CD8-positive, alpha-beta memory T cell (primary cell): Measurements from ENCODE around the gene TMEM190. TPM values are rescaled to one million over a fixed set of nuclear protein-coding genes. Genes with fewer than 3 reads are reported as not detected.

Source experiments
- CTCF ChIA-PET: fragments of 350-600 bp; sonication (Branson Sonifier 250); formaldehyde crosslinking; loops from one replicate; lab custom pipeline; 2021; ENCODE audit warnings: antibody characterized with exemption; lab: Charles Lee
- POLR2A ChIA-PET: fragments of 350-600 bp; sonication (Branson Sonifier 250); formaldehyde crosslinking; loops from one replicate; lab custom pipeline; 2021; ENCODE audit warnings: antibody characterized with exemption; lab: Charles Lee
- DNase-seq, 5 donors: peaks; one replicate each; pipeline versions ENCODE4 v3.0.0 to v3.0.0-alpha.2; 2020 to 2022; ENCODE audit warnings: mixed read lengths in 1 of 5
- H3K27ac ChIP-seq: one replicate; pipeline ENCODE4 v1.7.0; 2013; ENCODE audit warnings: low read depth, mild to moderate bottlenecking, low read length, moderate library complexity
- H3K27me3 ChIP-seq: 2 replicates; pipeline ENCODE4 v1.7.0; 2013; ENCODE audit warnings: low read length, mild to moderate bottlenecking; ENCODE audit not compliant: insufficient read depth, poor library complexity, severe bottlenecking
- H3K36me3 ChIP-seq: 2 replicates; pipeline ENCODE4 v1.7.0; 2013; ENCODE audit warnings: mild to moderate bottlenecking, low read length, moderate library complexity; ENCODE audit not compliant: insufficient read depth
- H3K4me1 ChIP-seq: 2 replicates; pipeline ENCODE4 v1.7.0; 2013; ENCODE audit warnings: mild to moderate bottlenecking, low read length, moderate library complexity; ENCODE audit not compliant: insufficient read depth
- H3K4me3 ChIP-seq: 2 replicates; pipeline ENCODE4 v1.7.0; 2013; ENCODE audit warnings: mild to moderate bottlenecking, low read length
- H3K9me3 ChIP-seq: 2 replicates; pipeline ENCODE4 v1.7.0; 2013; ENCODE audit warnings: mild to moderate bottlenecking, low read length
- H3K27ac Mint-ChIP-seq, 8 donors: one replicate each; pipeline ENCODE4 v1.8.0; 2020 to 2021; ENCODE audit warnings: mixed read lengths in 8 of 8, mild to moderate bottlenecking in 6 of 8, inconsistent platforms in 3 of 8, moderate library complexity in 3 of 8
- H3K27me3 Mint-ChIP-seq, 2 donors: one replicate each; pipeline ENCODE4 v1.8.0; 2020 to 2021; ENCODE audit warnings: mixed read lengths in 2 of 2, mild to moderate bottlenecking in 1 of 2, moderate library complexity in 1 of 2
- H3K36me3 Mint-ChIP-seq, 3 donors: one replicate each; pipeline ENCODE4 v1.8.0; 2020 to 2021; ENCODE audit warnings: mixed read lengths in 3 of 3, inconsistent platforms in 1 of 3, mild to moderate bottlenecking in 1 of 3
- H3K4me1 Mint-ChIP-seq, 3 donors: one replicate each; pipeline ENCODE4 v1.8.0; 2020 to 2021; ENCODE audit warnings: mixed read lengths in 3 of 3, inconsistent platforms in 1 of 3, mild to moderate bottlenecking in 1 of 3
- H3K4me3 Mint-ChIP-seq, 7 donors: one replicate each; pipeline ENCODE4 v1.8.0; 2020 to 2021; ENCODE audit warnings: mixed read lengths in 7 of 7, mild to moderate bottlenecking in 6 of 7, moderate library complexity in 4 of 7, inconsistent platforms in 2 of 7
- H3K9me3 Mint-ChIP-seq, 5 donors: one replicate each; pipeline ENCODE4 v1.8.0; 2020 to 2022; ENCODE audit warnings: mixed read lengths in 5 of 5, mild to moderate bottlenecking in 3 of 5, moderate library complexity in 2 of 5, inconsistent platforms in 1 of 5
- polyA plus RNA-seq: library from polyadenylated mRNA; unstranded; fragments of 300-500 nt; fragmentation: Illumina TruSeq; gene quantifications from one replicate; pipeline ENCODE4 v1.2.3, GENCODE V29; 2021
- total RNA-seq, 2 experiments: library from RNA; stranded (reverse); gene quantifications; one replicate each; pipeline ENCODE4 v1.2.3, GENCODE V29; 2021

Gene TMEM190
- total and polyA plus RNA-seq, 3 experiments from 2014 or later, result not detected

DNA sequence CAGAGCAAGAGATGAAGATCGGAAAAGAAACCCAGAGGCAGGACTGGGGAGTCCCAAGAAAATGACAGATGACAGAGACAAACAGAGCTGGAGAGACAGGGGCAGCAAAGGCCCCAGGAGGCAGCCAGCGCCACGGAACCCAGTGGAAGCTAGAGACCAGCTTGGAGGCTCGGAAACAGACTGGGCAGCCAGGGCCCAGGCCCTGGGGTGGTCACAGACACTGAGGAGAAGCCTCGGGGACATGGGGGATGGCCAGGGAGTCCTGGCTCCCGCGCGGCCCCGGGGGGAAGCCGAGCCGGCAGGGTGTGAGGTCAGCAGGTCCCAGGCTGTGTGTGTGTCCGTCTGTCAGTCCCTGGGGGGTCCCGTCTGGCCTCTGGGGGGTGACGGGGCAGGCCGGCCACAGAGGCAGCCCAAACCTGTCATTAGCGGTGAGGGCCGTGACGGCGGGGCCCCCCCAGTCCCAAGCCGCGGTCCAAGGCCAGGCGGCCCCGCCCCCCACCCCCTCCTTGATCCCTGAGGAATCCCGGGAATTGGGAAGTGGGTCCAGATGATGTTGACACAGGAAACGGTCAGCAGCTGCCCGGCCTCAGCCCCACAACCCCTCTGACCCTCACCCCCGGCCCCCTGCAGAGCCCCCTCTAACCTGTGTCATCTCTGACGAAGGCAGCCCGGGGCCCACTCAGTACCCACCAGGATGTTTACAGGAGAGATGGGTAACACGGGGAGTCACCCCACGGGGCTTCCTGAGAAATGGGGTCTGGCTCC lies 2.5 kb upstream of the TMEM190 start:
- H3K27me3 Mint-ChIP-seq, result peaks cover 29 to 32% of the 10 kb centered on the region in 2 donors
- POLR2A ChIA-PET, result no interaction called here
- H3K4me1 Mint-ChIP-seq, result peaks cover 7 to 13% (median 8%) of the 10 kb centered on the region in 3 donors

GRCh38 chr19:55377356-55378131 lies 918 bp downstream of the TMEM190 start:
- Histone ChIP-seq H3K9me3 (no peaks in the 10 kb centered on the region), H3K4me1 (no peaks in the 10 kb centered on the region), H3K27me3 (peaks cover 11% of the 10 kb centered on the region), H3K36me3 (no peaks in the 10 kb centered on the region), H3K4me3 (no peak overlapping the region), H3K27ac (no peak overlapping the region)
- peaks cover 0 to 2% (median 0%) of the 10 kb centered on the region in 3 donors for H3K36me3 Mint-ChIP-seq
- H3K4me3 Mint-ChIP-seq, result no peak overlapping the region
- no peaks in the 10 kb centered on the region for H3K9me3 Mint-ChIP-seq
- H3K27me3 Mint-ChIP-seq, result peaks cover 7 to 11% of the 10 kb centered on the region in 2 donors
- DNase-seq, result no peak
- CTCF ChIA-PET, result no interaction called here
- no peak overlapping the region for H3K27ac Mint-ChIP-seq
- peaks cover 14 to 18% (median 17%) of the 10 kb centered on the region in 3 donors for H3K4me1 Mint-ChIP-seq
- POLR2A ChIA-PET, result no interaction called here

More for the DNA sequence above, 2.5 kb upstream of the TMEM190 start:
- Histone ChIP-seq H3K27ac (no peak overlapping the region), H3K36me3 (no peaks in the 10 kb centered on the region), H3K4me1 (peaks cover 6% of the 10 kb centered on the region), H3K27me3 (peaks cover 34% of the 10 kb centered on the region), H3K4me3 (no peak overlapping the region), H3K9me3 (no peaks in the 10 kb centered on the region)
- peaks cover 0 to 2% (median 0%) of the 10 kb centered on the region in 3 donors for H3K36me3 Mint-ChIP-seq
- H3K9me3 Mint-ChIP-seq, result peaks cover 0 to 2% (median 0%) of the 10 kb centered on the region in 5 donors
- H3K4me3 Mint-ChIP-seq, result no peak overlapping the region
- no peak for DNase-seq
- CTCF ChIA-PET, result no interaction called here
- peak overlapping the region in 1 of 8 donors; percentile 49 for H3K27ac Mint-ChIP-seq

DNA sequence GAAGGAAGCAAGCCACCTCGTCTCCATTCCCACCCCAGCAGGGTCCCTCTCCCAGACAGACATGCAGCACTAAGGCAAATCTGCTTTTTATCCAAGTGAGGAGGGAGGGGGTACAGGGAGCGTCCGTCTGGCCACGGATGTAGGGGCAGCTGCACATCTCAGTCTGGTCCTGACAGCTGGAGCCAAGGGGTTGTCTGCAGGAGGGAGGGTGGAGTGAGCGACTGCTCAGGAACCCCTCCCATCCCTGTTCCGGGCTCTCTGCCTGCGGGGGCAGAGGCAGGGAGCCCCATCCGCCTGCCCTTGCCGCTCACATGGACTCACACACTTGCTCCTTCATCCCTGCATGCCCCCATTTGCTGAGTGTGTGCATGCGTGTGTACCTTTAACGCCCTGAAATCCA lies 2.5 kb downstream of the TMEM190 start:
- DNase-seq, result no peak
- ChIA-PET POLR2A (no interaction called here), CTCF (no interaction called here)
- Histone ChIP-seq H3K9me3 (no peaks in the 10 kb centered on the region), H3K27me3 (peaks cover 6% of the 10 kb centered on the region), H3K36me3 (no peaks in the 10 kb centered on the region), H3K27ac (no peak overlapping the region), H3K4me3 (no peak overlapping the region), H3K4me1 (peaks cover 8% of the 10 kb centered on the region)
- Mint-ChIP-seq H3K27me3 (peaks cover 0 to 6% of the 10 kb centered on the region in 2 donors), H3K36me3 (peaks cover 0 to 2% (median 0%) of the 10 kb centered on the region in 3 donors), H3K4me1 (peaks cover 13 to 22% (median 19%) of the 10 kb centered on the region in 3 donors), H3K9me3 (no peaks in the 10 kb centered on the region), H3K4me3 (peak overlapping the region in 1 of 7 donors; percentile 74), H3K27ac (no peak overlapping the region)

GRCh38 chr19:55382013-55382412 lies 5.4 kb downstream of the TMEM190 start:
- H3K27me3 ChIP-seq, result no peaks in the 10 kb centered on the region
- peaks cover 7% of the 10 kb centered on the region for H3K36me3 ChIP-seq
- H3K4me3 Mint-ChIP-seq, result peak overlapping the region; percentile 38 to 87 (median 77)
- H3K27ac ChIP-seq, result no peak overlapping the region
- H3K4me3 ChIP-seq, result no peak overlapping the region
- peaks cover 25% of the 10 kb centered on the region for H3K4me1 ChIP-seq
- POLR2A ChIA-PET, result interaction anchor here (1.1 kb wide), 1 partner anchor 43 kb away, joined by 3 read pairs; no protein-coding TSS in a partner anchor
- H3K4me1 Mint-ChIP-seq, result peaks cover 31 to 45% (median 39%) of the 10 kb centered on the region in 3 donors
- peaks cover 0 to 10% of the 10 kb centered on the region in 2 donors for H3K27me3 Mint-ChIP-seq
- H3K9me3 ChIP-seq, result no peaks in the 10 kb centered on the region
- peak overlapping the region in 4 of 8 donors; percentile 15 to 72 (median 48) for H3K27ac Mint-ChIP-seq
- CTCF ChIA-PET, result interaction anchor here (2.3 kb wide), 1 partner anchor 241 kb away, joined by 12 read pairs; no protein-coding TSS in a partner anchor
- DNase-seq, result no peak
- H3K36me3 Mint-ChIP-seq, result peaks cover 3 to 17% (median 7%) of the 10 kb centered on the region in 3 donors
- H3K9me3 Mint-ChIP-seq, result no peaks in the 10 kb centered on the region

DNA sequence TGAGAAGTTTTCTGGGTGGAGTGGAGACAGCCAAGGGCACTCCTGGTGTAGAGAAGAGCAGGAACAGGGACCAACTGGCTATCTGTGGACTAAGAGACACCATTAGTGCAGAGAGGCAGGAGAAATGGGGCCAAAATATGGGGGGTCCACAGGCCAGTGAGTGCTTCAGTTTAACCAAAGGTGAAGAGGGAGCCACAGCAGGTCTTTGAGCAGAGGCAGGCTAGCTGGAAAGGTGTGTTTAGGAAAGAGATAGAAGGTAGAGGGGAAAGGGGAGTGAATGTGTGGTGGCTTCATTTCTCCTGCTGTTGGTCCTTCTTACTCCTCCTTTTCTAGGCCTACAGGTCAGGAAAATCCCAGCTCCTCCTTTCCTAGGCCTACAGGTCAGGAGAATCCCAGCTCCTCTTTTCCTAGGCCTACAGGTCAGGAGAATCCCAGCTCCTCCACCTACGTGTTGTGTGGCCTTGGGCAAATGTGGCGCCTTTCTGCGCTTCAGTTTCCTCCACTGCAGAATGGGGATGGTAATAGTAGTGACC lies 6.0 kb downstream of the TMEM190 start:
- H3K4me1 Mint-ChIP-seq, result peaks cover 37 to 51% (median 45%) of the 10 kb centered on the region in 3 donors
- no peaks in the 10 kb centered on the region for H3K27me3 ChIP-seq
- no peak for DNase-seq
- H3K4me1 ChIP-seq, result peaks cover 31% of the 10 kb centered on the region
- peak overlapping the region; percentile 41 to 91 (median 80) for H3K27ac Mint-ChIP-seq
- peak overlapping the region; percentile 54 for H3K4me3 ChIP-seq
- POLR2A ChIA-PET, result interaction anchor here (1.1 to 1.4 kb wide), 2 partner anchors 44 to 81 kb away, joined by 3 to 5 read pairs; no protein-coding TSS in a partner anchor
- H3K36me3 ChIP-seq, result peaks cover 12% of the 10 kb centered on the region
- H3K36me3 Mint-ChIP-seq, result peaks cover 3 to 22% (median 7%) of the 10 kb centered on the region in 3 donors
- CTCF ChIA-PET, result interaction anchor here (1.9 to 3.1 kb wide), 3 partner anchors 81 to 241 kb away, joined by 5 to 22 read pairs (median 12); no protein-coding TSS in a partner anchor
- H3K9me3 ChIP-seq, result no peaks in the 10 kb centered on the region
- peak overlapping the region; percentile 70 for H3K27ac ChIP-seq
- H3K27me3 Mint-ChIP-seq, result peaks cover 0 to 10% of the 10 kb centered on the region in 2 donors
- peak overlapping the region; percentile 82 to 92 (median 85) for H3K4me3 Mint-ChIP-seq
- no peaks in the 10 kb centered on the region for H3K9me3 Mint-ChIP-seq

DNA sequence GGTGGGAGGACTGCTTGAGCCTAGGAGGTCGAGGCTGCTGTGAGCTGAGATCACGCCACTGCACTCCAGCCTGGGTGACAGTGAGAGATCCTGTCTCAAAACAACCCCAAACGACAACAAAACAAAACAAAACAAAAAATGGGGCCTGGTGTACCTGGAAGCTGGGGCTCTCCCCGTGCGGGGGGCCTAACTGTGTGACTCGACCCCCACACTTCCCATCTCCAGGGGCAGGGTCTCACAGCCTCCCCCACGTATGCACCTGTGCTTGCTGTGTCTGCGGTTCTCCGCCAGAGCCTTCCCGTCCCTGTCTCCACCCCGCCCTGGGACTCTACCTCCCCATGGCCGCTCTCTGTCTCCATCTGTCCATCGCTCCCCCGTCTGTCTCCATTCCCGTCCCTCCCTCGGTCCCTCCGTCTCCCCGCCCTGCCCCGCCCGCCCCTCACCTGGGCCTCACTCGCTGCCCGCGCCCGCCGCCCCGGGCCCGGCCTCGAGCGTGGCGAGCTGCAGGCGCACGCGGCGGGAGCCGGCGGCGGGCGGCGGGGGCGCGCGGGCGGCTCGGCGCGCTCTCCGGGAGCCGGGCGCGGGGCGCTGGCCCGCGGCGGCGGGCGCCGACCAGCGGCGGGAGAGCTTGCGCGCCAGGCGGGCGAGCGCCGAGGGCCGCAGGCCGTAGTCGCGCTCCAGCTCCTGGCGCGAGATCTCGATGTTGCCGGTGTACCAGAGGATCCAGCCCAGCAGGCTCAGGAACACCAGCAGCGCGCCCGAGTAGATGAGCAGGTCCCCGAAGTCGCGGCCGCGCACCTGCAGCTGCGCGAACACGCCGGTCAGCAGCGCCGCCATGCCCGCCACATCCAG lies 6.9 kb downstream of the TMEM190 start:
- Mint-ChIP-seq H3K27me3 (peaks cover 0 to 9% of the 10 kb centered on the region in 2 donors), H3K4me1 (peaks cover 46 to 60% (median 51%) of the 10 kb centered on the region in 3 donors), H3K36me3 (peaks cover 3 to 32% (median 7%) of the 10 kb centered on the region in 3 donors), H3K9me3 (no peaks in the 10 kb centered on the region), H3K4me3 (peak overlapping the region; percentile 82 to 92 (median 85)), H3K27ac (peak overlapping the region; percentile 41 to 91 (median 86))
- H3K9me3 ChIP-seq, result no peaks in the 10 kb centered on the region
- ChIA-PET POLR2A (interaction anchor here (0.5 to 2.3 kb wide), 11 partner anchors 8 to 251 kb away, joined by 3 to 20 read pairs (median 4); partner anchors contain the start of genes HSPBP1, KMT5C, PPP6R1 and UBE2S), CTCF (interaction anchor here (0.6 to 3.1 kb wide), 13 partner anchors 11 to 295 kb away, joined by 3 to 22 read pairs (median 5); partner anchors contain the start of genes KMT5C and PPP6R1)
- DNase-seq, result peak in 3 of 5 donors; percentile 39 to 61 (median 48)
- H3K27ac ChIP-seq, result peak overlapping the region; percentile 99
- H3K4me1 ChIP-seq, result peaks cover 40% of the 10 kb centered on the region
- H3K27me3 ChIP-seq, result no peaks in the 10 kb centered on the region
- H3K4me3 ChIP-seq, result peak overlapping the region; percentile 54
- H3K36me3 ChIP-seq, result peaks cover 22% of the 10 kb centered on the region
